Measurements from ENCODE around the gene MSI2.

- no peak for TF ChIP-seq CTCF (conservative IDR thresholded peaks at IDR 0.05; ENCODE audit: low read length)
- no peak for TF ChIP-seq EZH2phosphoT487 (IDR thresholded peaks at IDR 0.05; ENCODE audit: borderline replicate concordance)
These were observed 200.9 kb downstream of the MSI2 start for GRCh38 chr17:57457188-57457587.
